GM12874 (cell line): ENCODE measurements around the gene PLA2G12B.

Source experiments
- CTCF ChIP-seq: IDR thresholded peaks from 2 replicates; pipeline ENCODE4 v1.5.1; 2011; ENCODE audit warnings: low read depth, mild to moderate bottlenecking, control low read depth, low read length, moderate library complexity; ENCODE audit not compliant: insufficient read depth

Gene PLA2G12B

GRCh38 chr10:72954596-72955554 lies at the start of gene PLA2G12B:
PLA2G12B (minus strand) TSS chr10:72954806; CDS start chr10:72954685, 121 bp downstream.
- no peak for TF ChIP-seq CTCF

GRCh38 chr10:73003822-73004221 lies 49.2 kb upstream of the PLA2G12B start:
- no peak for TF ChIP-seq CTCF

GRCh38 chr10:73000973-73001372 lies 46.4 kb upstream of the PLA2G12B start:
- TF ChIP-seq CTCF: no peak

GRCh38 chr10:72997099-72997498 lies 42.5 kb upstream of the PLA2G12B start:
- no peak for TF ChIP-seq CTCF

GRCh38 chr10:72981882-72982529 lies 27.4 kb upstream of the PLA2G12B start:
- no peak for TF ChIP-seq CTCF

- TF ChIP-seq CTCF: no peak
Measured at GRCh38 chr10:72981028-72981881, 26.6 kb upstream of the PLA2G12B start.

- no peak for TF ChIP-seq CTCF
Measured at GRCh38 chr10:72980348-72980747, 25.7 kb upstream of the PLA2G12B start.
